ENCODE data around the gene SLC6A3. TPM values are rescaled to one million over a fixed set of nuclear protein-coding genes. Genes with fewer than 3 reads are reported as not detected.

The SLC6A3 gene
- total RNA-seq, 2 experiments from 2014 or later, result not detected

- Mint-ChIP-seq H3K4me1 (ENCODE audit: low read depth) (peaks cover 12% of the 10 kb centered on the region), H3K27me3 (peaks cover 43% of the 10 kb centered on the region), H3K36me3 (ENCODE audit: low read depth) (no peaks in the 10 kb centered on the region), H3K27ac (no peak overlapping the region), H3K9me3 (peaks cover 4% of the 10 kb centered on the region), H3K4me3 (no peak overlapping the region)
- DNase-seq (no peak), ATAC-seq (no peak)
- TF ChIP-seq, protein P1, sequence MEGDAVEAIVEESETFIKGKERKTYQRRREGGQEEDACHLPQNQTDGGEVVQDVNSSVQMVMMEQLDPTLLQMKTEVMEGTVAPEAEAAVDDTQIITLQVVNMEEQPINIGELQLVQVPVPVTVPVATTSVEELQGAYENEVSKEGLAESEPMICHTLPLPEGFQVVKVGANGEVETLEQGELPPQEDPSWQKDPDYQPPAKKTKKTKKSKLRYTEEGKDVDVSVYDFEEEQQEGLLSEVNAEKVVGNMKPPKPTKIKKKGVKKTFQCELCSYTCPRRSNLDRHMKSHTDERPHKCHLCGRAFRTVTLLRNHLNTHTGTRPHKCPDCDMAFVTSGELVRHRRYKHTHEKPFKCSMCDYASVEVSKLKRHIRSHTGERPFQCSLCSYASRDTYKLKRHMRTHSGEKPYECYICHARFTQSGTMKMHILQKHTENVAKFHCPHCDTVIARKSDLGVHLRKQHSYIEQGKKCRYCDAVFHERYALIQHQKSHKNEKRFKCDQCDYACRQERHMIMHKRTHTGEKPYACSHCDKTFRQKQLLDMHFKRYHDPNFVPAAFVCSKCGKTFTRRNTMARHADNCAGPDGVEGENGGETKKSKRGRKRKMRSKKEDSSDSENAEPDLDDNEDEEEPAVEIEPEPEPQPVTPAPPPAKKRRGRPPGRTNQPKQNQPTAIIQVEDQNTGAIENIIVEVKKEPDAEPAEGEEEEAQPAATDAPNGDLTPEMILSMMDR (IDR thresholded peaks at IDR 0.05), result no peak
- ChIA-PET POLR2A (no interaction called here), CTCF (interaction anchor here (0.7 kb wide), 1 partner anchor 25 kb away, joined by 3 read pairs; no protein-coding TSS in a partner anchor)
- intact Hi-C loops (cut with micrococcal nuclease), result no loop called here
Measured at GRCh38 chr5:1442222-1443145, 2.8 kb downstream of the SLC6A3 start.

GRCh38 chr5:1441166-1441865 is 3.9 kb downstream of the SLC6A3 start:
- no peak for ATAC-seq
- Mint-ChIP-seq H3K9me3 (peaks cover 4% of the 10 kb centered on the region), H3K4me1 (ENCODE audit: low read depth) (peaks cover 4% of the 10 kb centered on the region), H3K27ac (no peak overlapping the region), H3K4me3 (no peak overlapping the region), H3K27me3 (peaks cover 33% of the 10 kb centered on the region), H3K36me3 (ENCODE audit: low read depth) (no peaks in the 10 kb centered on the region)
- ChIA-PET CTCF (no interaction called here), POLR2A (no interaction called here)
- no peak for DNase-seq
- TF ChIP-seq, protein P1 (IDR thresholded peaks at IDR 0.05), result no peak
- intact Hi-C loops (cut with micrococcal nuclease), result no loop called here

DNA sequence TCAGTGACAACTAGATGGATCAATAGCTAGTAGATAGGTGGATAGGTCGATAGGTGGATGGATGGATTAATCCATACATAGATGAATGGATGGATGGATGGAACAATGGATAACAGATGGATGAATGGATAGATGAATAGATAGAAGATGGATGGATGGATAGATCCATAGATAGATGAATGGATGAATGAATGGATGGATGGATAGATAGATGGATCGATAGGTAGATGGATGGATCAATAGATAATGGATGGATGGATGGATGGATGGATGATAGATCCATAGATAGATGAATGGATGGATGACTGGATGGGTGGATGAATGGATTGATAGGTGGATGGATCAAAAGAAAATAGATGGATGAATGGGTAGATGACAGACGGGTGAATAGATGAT is 5.1 kb downstream of the SLC6A3 start:
- TF ChIP-seq, protein P1 (IDR thresholded peaks at IDR 0.05), result no peak
- Mint-ChIP-seq H3K4me1 (ENCODE audit: low read depth) (peaks cover 4% of the 10 kb centered on the region), H3K4me3 (no peak overlapping the region), H3K9me3 (peaks cover 4% of the 10 kb centered on the region), H3K27me3 (peaks cover 33% of the 10 kb centered on the region), H3K27ac (no peak overlapping the region), H3K36me3 (ENCODE audit: low read depth) (no peaks in the 10 kb centered on the region)
- ChIA-PET CTCF (no interaction called here), POLR2A (no interaction called here)
- ATAC-seq (no peak), DNase-seq (no peak)
- intact Hi-C loops (cut with micrococcal nuclease), result no loop called here

DNA sequence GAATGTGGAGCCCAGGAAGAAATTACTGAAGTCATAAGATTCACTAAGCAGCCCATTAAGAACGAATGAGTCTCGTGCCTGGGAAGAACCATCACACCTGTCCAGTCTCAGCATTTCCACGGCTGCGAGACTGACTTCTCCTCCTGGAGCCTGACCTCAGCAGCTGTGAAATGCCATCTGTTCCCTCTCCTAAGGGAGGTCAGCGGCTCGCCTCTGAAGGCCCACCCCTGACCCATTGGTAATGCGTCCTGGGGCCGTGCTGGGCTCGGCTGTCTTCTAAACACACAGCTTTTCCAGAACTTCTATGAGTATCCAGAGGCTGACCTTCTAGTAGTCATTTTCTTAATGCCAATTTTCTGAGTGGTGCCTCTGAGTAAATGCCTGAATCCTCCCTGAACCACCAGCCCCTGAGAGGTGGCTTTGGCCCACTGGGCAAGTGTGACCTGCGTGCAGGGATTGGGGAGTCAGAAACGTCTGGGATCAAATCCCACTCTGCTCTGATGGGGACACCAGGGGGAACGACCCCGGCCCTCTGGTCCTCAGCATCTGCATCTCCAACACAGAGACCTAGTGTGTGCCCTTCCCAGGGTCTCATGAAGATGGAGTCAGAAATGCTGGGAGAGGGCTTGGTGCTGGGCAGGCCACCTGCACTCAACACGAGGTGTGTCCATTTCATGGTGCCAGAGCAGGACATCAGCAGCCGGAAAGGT is 5.7 kb downstream of the SLC6A3 start:
- Mint-ChIP-seq H3K4me1 (ENCODE audit: low read depth) (peaks cover 4% of the 10 kb centered on the region), H3K9me3 (peaks cover 4% of the 10 kb centered on the region), H3K4me3 (no peak overlapping the region), H3K27ac (no peak overlapping the region), H3K27me3 (peaks cover 30% of the 10 kb centered on the region), H3K36me3 (ENCODE audit: low read depth) (no peaks in the 10 kb centered on the region)
- CTCF ChIA-PET, result no interaction called here
- POLR2A ChIA-PET, result no interaction called here
- TF ChIP-seq, protein P1 (IDR thresholded peaks at IDR 0.05), result no peak
- intact Hi-C loops (cut with micrococcal nuclease), result no loop called here
- ATAC-seq (no peak), DNase-seq (no peak)
